MG63 (cell line): ENCODE data around the gene PLXNA2. TPM values are rescaled to one million over a fixed set of nuclear protein-coding genes. Genes with fewer than 3 reads are reported as not detected.

ENCODE experiments used
- DNase-seq: peaks from one replicate; pipeline ENCODE4 v3.0.0-alpha.2; 2020
- H3K27me3 ChIP-seq: fragments of 250-450 bp; sonication (Bioruptor Pico); 2 replicates; pipeline ENCODE4 v1.5.1; 2020; ENCODE audit warnings: mild to moderate bottlenecking, moderate library complexity
- H3K36me3 ChIP-seq: fragments of 250-450 bp; sonication (Bioruptor Pico); 2 replicates; pipeline ENCODE4 v1.5.1; 2020; ENCODE audit warnings: mild to moderate bottlenecking, moderate library complexity
- H3K4me3 ChIP-seq: fragments of 250-450 bp; sonication (Bioruptor Pico); 2 replicates; pipeline ENCODE4 v1.5.1; 2020; ENCODE audit warnings: mild to moderate bottlenecking, moderate library complexity
- H3K9me3 ChIP-seq: fragments of 250-450 bp; sonication (Bioruptor Pico); 2 replicates; pipeline ENCODE4 v1.5.1; 2020; ENCODE audit warnings: mild to moderate bottlenecking, moderate library complexity
- total RNA-seq: library from RNA; depleted of rRNA; stranded (reverse); fragments of >200 nt; shearing (Covaris generic); gene quantifications from 2 replicates; pipeline ENCODE4 v1.2.3, GENCODE V29; 2014; ENCODE audit warnings: low replicate concordance

Gene PLXNA2
- total RNA-seq, 1 experiment from 2014 or later = 0.56 TPM

DNA sequence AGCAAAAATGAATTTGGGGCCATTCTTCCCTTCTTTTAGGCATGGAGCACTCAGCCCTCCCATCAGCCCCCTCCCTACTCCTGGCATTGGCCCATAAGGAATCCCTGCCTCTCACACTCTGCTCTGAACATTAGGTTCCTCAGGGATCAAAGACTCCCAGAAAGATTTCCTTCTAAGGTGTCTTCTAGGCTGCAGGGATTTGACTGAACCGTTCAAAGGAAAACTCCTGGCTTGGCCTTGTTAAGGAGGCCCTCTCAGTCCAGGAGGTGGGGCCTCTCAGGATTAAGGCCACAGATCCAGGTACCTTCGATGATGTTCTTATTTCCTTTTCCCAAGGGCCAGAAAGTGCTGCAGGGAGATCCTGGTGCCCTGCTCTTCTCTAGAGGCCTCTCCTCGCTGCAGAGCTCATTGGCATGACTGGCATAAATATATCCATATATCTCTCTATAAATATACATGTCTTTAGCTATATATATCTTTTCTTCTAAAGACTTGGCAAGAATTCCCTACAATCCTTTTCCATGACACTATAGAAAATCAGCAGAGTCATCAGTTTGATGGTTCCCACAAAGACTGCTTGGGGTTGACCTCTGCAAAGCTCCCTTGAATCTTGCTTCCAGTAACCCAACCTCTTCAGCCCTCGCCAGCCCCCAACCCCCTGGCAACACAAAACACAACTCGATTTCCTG is 59.1 kb downstream of the PLXNA2 start:
- Histone ChIP-seq H3K27me3 (0 out of 2 replicates have a peak, but pooled peaks cover 2% of the 10 kb centered on the region), H3K9me3 (no peaks in the 10 kb centered on the region), H3K36me3 (no peaks in the 10 kb centered on the region), H3K4me3 (no peak overlapping the region)
- no peak for DNase-seq

DNA sequence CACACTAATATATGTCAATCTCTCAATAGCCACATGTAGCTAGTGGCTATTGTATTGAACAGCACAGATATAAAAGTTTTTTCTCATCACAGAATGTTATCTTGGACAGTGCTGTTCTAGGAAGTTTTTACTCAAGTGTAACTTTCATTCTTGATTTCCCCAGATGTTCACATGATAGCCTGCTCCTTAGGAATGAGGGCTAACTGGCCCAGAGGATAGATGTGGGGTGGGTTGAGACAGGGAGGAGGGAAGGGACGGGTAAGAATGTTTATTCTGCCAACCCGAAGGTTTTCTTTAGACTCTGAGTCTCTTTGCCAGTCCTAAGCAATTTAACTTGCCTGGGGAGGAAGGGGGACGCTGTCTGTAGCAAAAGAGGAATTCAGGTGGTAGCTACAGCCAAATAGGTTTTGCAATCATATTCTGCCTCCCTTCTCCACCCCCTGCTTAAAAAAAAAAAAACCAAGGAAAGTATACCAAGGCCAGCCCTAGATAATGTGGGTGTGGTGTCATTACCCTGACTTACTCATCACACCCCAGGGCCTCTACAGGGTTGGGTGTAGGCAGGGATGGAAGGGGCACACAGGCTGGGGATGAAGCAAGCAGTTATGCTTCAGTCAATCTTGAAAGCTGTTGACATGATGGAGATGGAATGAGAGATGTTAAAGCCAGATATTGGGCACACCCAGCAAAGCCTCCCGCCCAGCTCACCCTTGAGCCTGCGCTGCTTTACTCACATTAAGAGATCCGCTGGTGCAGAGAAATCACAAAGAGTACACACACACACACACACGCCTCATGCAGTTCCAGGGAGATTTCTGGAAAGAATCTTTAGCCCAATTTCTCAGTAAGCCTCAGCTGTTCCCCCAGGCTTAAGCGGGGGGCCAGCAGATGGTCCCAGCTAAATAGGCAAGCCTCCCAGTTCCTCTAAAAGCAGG is 59.9 kb downstream of the PLXNA2 start:
- Histone ChIP-seq H3K9me3 (no peaks in the 10 kb centered on the region), H3K4me3 (no peak overlapping the region), H3K36me3 (no peaks in the 10 kb centered on the region), H3K27me3 (no peaks in the 10 kb centered on the region)
- peak; percentile 95 for DNase-seq

DNA sequence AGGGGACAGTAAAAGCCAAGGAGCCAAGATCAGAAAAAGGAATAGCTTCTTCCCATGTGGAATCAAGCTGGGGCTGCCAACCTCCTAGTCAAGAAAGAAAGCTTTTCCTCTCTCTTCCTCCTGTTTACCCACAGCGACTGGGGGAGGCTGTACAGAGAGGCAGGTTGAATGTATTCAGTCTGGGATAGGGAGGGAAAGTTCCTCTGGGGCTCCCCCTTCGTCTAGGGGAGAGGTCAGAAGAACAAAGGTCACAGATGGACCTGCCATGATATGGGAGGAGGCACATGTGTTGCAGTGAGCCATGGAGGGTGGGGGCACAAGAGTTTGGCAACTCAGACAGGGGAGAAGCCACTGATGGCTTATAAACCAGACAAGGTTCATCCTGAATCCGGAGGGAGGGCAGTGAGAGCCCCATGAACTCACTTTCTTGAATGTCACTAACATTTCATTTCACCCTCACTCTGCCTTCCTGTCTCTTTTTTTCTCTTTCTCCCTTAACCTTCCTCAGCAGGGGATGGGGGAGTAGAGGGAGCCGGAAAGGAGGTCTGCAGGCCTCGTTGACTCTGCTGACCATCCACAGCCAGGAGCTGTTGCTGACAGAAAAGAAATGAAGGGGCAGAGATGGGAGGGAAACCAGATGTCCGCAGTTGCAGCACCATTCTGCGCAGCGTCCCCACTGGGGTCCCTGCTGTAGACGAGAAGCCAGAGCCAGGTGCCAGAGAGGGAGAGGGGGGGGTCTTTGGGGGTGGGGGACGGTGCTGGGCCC is 61.1 kb downstream of the PLXNA2 start:
- no peak overlapping the region for H3K4me3 ChIP-seq
- DNase-seq = no peak
- H3K27me3 ChIP-seq = no peaks in the 10 kb centered on the region
- H3K9me3 ChIP-seq = no peaks in the 10 kb centered on the region
- H3K36me3 ChIP-seq = no peaks in the 10 kb centered on the region

DNA sequence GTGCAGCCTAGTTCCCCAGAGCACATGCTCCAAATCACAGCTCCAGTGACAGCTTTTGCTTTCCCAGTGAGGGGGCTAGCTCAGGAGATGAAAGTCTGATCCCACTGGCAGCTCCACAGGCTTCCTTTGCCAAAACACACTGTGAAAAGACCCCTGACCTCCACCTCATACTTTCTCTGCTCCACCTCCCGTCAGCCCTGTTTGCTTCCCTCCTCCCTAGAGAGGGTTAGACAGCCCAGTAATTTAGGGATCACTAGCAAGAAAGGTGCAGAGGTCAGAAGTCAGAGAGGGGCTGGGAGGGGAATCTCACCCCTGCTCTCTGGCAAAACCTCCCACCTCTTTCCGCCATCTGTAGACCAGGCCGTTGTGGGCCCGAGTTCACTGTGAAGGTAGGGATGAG is 62.8 kb downstream of the PLXNA2 start:
- H3K27me3 ChIP-seq = no peaks in the 10 kb centered on the region
- DNase-seq = no peak
- no peak overlapping the region for H3K4me3 ChIP-seq
- H3K9me3 ChIP-seq = no peaks in the 10 kb centered on the region
- H3K36me3 ChIP-seq = no peaks in the 10 kb centered on the region

DNA sequence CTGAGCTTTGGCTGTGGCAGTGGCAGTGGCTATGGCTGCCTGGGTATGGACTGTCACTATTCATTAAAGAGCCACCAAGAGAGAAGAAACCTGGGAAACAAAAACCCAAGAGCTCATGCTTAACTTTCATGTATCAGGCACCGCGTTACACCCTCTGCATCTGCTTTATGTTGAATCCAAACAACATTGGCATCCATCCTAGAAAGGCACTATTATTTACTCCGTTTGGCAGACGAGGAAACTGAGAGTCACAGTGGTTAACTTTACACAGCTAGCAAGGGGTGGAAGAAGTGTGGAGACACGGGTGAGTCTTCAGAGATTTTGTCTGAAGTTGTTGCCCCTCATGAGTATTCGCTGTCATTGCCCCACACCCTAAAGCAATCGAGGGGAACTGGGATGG is 63.8 kb downstream of the PLXNA2 start:
- Histone ChIP-seq H3K36me3 (no peaks in the 10 kb centered on the region), H3K4me3 (no peak overlapping the region), H3K9me3 (no peaks in the 10 kb centered on the region), H3K27me3 (no peaks in the 10 kb centered on the region)
- no peak for DNase-seq

DNA sequence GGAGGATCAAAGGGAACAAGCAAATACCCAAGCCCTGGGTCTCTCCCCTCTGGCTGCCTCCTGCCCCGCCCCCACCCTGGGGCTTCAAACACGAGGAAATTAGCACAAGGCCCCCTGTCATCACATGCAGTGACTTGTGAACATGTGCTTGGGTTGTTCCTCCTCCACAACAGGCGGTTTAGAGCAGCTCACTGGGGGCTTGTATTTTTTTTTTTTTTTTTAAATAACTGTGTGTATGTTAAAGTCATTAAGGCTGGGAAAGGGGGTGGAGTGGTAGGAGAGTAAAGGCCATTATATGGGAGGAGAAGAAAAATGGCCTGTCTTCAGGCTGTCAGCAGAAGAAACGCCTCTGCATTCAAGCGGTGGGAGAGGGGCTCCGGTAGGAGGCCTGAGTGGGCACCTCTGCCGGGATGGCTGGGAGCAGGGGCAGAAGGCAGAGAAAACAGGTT is 64.2 kb downstream of the PLXNA2 start:
- H3K36me3 ChIP-seq = no peaks in the 10 kb centered on the region

DNA sequence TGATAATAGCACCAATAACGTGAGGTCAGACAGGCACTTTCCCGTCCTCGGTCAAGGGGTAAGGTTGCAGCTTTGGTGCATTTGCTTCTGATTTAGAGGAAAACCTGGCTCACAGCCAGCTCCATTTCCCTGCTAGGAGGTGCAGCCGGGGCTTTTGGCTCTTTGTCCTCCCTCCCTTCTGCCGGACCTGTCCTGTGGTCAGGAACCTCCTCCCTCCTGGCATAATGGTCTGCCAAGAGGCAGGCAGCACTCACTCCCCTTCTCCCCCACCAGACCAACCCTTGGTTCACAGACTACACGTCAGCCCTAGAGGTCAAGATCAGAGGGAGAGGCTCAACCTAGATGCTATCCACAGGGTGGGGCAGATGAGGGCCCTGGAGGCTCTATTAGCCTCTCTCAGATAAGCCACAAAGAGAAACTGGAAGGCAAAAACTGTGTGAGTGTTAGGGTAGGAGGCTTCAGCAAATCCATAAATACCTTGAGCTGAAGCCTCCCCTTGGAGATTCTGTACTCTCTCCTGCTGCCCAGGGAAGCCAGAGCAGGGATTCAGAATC is 64.8 kb downstream of the PLXNA2 start:
- H3K36me3 ChIP-seq = no peaks in the 10 kb centered on the region
- DNase-seq = no peak
- no peaks in the 10 kb centered on the region for H3K9me3 ChIP-seq
- H3K27me3 ChIP-seq = no peaks in the 10 kb centered on the region
- H3K4me3 ChIP-seq = no peak overlapping the region

More for the DNA sequence above, 64.2 kb downstream of the PLXNA2 start:
- no peaks in the 10 kb centered on the region for H3K9me3 ChIP-seq
- no peaks in the 10 kb centered on the region for H3K27me3 ChIP-seq
- DNase-seq = no peak
- no peak overlapping the region for H3K4me3 ChIP-seq

DNA sequence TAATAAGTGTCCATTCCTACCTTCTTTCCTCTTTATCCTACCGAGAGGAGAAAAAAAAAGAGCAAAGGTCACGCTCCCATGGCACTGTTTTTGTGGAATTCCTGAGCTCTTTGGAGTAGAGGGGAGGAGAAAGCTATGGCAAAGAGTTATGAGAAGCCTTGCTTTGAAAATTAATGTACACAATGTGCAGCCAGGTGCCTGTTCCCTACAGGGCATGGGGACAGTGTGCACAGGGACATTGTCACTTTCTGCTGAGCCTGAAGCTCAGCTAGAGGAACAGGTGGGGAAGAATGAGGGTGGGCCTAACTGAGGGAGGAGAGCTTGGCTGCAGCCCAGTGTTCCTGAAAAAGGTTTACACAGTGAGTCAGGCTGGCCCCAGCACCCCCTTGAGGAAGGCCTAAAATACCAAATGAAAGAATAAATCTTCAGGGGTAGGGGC is 66.1 kb downstream of the PLXNA2 start:
- Histone ChIP-seq H3K9me3 (no peaks in the 10 kb centered on the region), H3K36me3 (no peaks in the 10 kb centered on the region), H3K4me3 (no peak overlapping the region), H3K27me3 (no peaks in the 10 kb centered on the region)
- no peak for DNase-seq

DNA sequence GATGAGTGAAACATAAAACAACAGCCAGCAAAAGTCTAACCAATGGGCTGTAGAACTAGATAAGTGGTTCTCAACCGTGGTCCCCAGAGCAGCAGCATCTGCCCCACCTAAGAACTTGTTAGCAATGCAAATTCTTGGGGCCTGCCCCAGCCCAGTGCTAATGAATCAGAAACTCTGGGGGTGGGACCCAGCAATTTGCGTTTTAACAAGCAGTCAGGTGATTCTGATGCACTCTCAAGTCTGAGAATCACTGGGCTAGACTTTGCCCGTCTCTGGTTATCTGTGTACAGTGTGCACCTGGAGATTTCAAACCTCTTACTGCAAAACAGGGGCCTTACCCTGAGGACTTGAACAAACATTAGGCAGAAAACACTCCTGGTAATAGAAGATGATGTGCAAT is 66.5 kb downstream of the PLXNA2 start:
- no peaks in the 10 kb centered on the region for H3K27me3 ChIP-seq
- no peaks in the 10 kb centered on the region for H3K9me3 ChIP-seq
- no peaks in the 10 kb centered on the region for H3K36me3 ChIP-seq
- no peak overlapping the region for H3K4me3 ChIP-seq
- DNase-seq = no peak

DNA sequence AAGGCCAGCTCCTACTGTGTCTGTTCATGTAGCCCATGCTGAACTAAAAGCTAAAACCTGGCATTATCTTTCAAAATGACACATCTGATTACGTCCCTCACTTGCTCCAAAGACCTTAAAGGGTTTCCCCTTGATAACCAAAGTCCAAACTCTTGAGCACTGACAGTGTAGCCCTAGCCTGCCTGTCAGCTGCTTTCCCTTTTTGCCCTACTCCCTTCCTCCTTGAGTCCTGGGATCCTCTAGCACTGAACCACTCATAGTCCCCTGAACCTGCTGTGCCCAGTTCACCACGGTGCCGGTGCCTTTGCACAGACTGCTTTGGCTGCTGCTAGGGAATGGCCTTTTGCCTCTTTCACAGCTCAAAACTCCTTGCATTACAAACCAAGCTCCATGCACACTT is 67.5 kb downstream of the PLXNA2 start:
- DNase-seq = no peak
- no peak overlapping the region for H3K4me3 ChIP-seq
- H3K9me3 ChIP-seq = no peaks in the 10 kb centered on the region
- no peaks in the 10 kb centered on the region for H3K27me3 ChIP-seq
- H3K36me3 ChIP-seq = no peaks in the 10 kb centered on the region

DNA sequence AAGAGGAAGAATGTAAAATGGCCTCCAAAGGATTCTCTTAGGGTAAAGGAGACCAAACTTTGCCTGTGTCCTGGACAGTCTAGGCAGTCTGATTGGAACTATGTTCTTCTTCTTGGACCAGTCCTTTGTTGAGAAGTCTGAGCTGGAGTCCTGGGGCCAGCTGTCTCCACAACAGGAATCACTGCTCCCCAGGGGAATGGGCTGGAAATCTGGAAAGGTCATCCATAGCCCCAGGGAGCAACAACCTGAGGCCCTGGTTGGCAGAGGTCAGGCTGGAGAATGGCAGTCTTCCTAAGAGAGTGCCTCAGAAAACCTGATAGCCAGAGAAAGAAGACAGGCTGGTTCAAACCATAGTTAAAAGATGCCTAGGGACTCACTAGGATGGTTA is 68.7 kb downstream of the PLXNA2 start:
- H3K9me3 ChIP-seq = no peaks in the 10 kb centered on the region
- H3K36me3 ChIP-seq = no peaks in the 10 kb centered on the region
- H3K4me3 ChIP-seq = no peak overlapping the region
- H3K27me3 ChIP-seq = no peaks in the 10 kb centered on the region
- DNase-seq = no peak

DNA sequence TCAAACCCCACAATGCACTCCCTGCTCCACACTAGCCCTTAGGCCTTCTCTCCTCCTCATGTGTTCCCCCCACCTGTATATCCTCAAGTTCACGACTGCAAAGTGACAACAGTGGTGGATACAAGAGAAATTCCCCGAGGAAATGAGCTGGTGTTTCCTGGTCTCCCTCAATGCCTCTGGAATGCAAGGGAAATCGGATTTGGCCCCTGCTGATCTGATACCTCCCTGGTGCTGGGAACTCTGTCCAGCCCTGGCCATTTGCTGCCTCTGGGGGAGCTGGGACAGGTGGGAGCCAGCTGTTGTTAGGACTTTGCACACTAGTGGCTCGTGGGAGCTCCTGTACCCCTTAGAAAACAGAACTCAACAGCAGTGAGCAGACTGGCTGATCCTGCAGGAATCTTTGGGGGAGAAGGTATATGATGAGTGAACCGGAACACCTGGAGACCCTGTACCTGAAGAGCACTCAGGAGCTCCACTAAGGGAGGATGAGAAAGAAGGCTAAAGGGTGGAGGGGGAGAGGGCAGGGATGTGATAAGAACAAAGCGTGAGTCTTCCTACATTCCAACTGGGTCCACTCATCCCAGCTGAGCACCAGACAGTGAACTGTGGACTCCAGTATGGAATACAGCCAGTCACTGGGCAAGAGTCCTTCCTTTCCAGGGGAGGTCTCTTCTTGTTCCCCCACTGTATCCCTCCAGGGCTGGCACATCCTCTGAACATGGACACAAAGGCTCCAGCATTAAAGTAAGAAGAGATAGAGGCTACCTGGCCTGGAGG is 69.3 kb downstream of the PLXNA2 start:
- H3K4me3 ChIP-seq = no peak overlapping the region
- H3K27me3 ChIP-seq = no peaks in the 10 kb centered on the region
- H3K9me3 ChIP-seq = no peaks in the 10 kb centered on the region
- no peaks in the 10 kb centered on the region for H3K36me3 ChIP-seq
- no peak for DNase-seq

DNA sequence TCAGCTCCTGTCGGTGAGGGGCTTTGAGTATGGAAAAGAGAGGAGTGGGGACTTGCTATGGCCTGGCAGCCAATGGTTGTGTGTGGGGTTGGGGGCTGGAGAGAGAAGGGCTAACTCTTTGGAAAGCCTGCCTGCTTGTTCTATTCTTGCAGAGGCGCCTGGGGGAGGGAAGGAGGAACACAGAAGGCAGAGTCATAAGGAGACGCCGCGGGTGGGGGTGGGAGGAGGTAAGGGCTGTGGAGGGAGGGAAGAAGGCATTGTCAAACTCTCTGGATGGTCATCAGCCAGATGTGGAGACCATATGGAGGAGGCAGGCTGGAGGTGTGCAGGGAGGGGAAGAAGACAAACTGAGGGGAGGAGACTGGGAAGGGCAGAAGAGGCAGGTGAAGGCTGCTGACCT is 70.0 kb downstream of the PLXNA2 start:
- no peak for DNase-seq
- Histone ChIP-seq H3K4me3 (no peak overlapping the region), H3K9me3 (no peaks in the 10 kb centered on the region), H3K27me3 (no peaks in the 10 kb centered on the region), H3K36me3 (no peaks in the 10 kb centered on the region)

DNA sequence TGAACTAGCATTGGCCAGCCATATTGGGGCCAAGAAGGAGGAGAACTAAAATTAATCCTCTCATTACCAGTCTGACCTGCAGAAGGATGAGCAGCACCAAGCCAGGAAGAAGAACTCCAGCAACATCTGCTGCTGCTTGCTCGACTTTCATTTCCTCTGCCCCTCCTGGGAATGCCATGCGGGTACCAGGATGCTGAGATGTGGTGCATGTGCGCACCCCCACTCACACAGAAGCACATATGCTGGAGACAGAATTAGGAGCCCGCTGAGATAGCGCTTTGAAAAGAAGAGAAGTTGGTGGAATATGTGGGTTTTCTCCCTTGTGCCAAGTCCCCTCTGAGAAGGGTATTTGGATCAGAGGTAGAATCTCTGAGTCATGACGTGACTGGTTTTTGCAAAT is 70.4 kb downstream of the PLXNA2 start:
- H3K9me3 ChIP-seq = no peaks in the 10 kb centered on the region
- no peak for DNase-seq

DNA sequence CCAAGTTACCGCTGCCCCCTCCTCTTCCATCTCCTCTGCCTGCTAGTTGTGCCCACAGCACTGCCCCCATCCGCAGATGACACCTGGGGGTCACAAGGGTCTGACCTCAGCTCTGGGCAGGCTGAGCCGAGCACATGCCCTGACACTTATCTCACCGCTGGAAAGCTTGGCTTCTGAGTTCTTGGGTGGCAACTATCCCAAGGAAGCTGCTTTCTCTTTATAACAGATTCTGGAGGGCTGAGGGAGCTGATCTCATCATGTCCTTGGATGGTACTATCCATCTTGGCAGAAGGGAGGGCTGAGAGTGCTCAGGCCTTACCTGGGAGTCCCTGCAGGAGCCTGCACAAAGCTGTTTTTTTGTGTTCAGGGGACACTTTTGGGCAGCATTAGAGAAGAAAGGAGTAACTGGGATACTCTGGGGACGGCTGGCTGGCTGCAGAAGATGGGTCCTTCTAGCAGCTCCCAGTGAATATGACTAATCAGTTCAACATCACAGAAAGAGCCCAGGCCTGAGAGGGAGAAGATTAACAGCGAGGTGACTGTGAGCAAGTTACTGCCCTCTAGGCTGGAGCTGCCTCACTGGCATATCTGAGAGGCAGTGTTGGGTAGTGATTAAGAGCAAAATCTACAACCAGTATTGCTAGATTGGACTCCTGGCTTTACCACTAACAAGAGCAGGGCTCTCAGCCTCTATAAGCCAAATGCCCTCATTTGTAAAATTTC is 71.6 kb downstream of the PLXNA2 start:
- peak; percentile 28 for DNase-seq
- no peaks in the 10 kb centered on the region for H3K36me3 ChIP-seq
- no peak overlapping the region for H3K4me3 ChIP-seq
- no peaks in the 10 kb centered on the region for H3K9me3 ChIP-seq
- H3K27me3 ChIP-seq = no peaks in the 10 kb centered on the region

More for the DNA sequence above, 70.4 kb downstream of the PLXNA2 start:
- H3K36me3 ChIP-seq = no peaks in the 10 kb centered on the region
- H3K27me3 ChIP-seq = no peaks in the 10 kb centered on the region
- H3K4me3 ChIP-seq = no peak overlapping the region
